Epithelial cell of proximal tubule (primary cell): Measurements from ENCODE around the gene VCAM1. TPM values are rescaled to one million over a fixed set of nuclear protein-coding genes. Genes with fewer than 3 reads are reported as not detected.
A peak's percentile ranks its signal among the peaks of the same experiment; 100 is the strongest.

ENCODE experiments used
- DNase-seq: peaks from one replicate; pipeline ENCODE4 v3.0.0-alpha.2; 2011; ENCODE audit warnings: low read depth
- H3K4me3 ChIP-seq: 2 replicates; pipeline ENCODE4 v1.5.1; 2011; ENCODE audit warnings: low read depth, mild to moderate bottlenecking, low read length
- CTCF ChIP-seq: conservative IDR thresholded peaks from 2 replicates; pipeline ENCODE4 v1.5.1; 2012; ENCODE audit warnings: low read depth, mild to moderate bottlenecking, low read length
- total RNA-seq: library from RNA; depleted of rRNA; stranded (reverse); fragments of >200 nt; gene quantifications from 2 replicates; pipeline ENCODE4 v1.2.3, GENCODE V29; 2015

Gene VCAM1
- total RNA-seq, 1 donor from 2014 or later: 49.2 TPM

GRCh38 chr1:100713626-100714025 lies 5.9 kb upstream of the VCAM1 start:
- H3K4me3 ChIP-seq: no peak overlapping the region
- no peak for DNase-seq
- TF ChIP-seq CTCF: no peak

- TF ChIP-seq CTCF: no peak
- no peak for DNase-seq
- H3K4me3 ChIP-seq: no peak overlapping the region
Measured at GRCh38 chr1:100714599-100714998, 4.9 kb upstream of the VCAM1 start.

GRCh38 chr1:100717218-100717617 lies 2.3 kb upstream of the VCAM1 start:
- H3K4me3 ChIP-seq: no peak overlapping the region
- DNase-seq: no peak
- TF ChIP-seq CTCF: no peak

GRCh38 chr1:100718581-100718980 lies 961 bp upstream of the VCAM1 start:
- no peak for TF ChIP-seq CTCF
- DNase-seq: no peak
- H3K4me3 ChIP-seq: no peak overlapping the region

- TF ChIP-seq CTCF: no peak
- DNase-seq: no peak
- H3K4me3 ChIP-seq: peak overlapping the region; percentile 74
Measured at GRCh38 chr1:100720101-100720500, 559 bp downstream of the VCAM1 start.

- no peak for TF ChIP-seq CTCF
- DNase-seq: no peak
- H3K4me3 ChIP-seq: peak overlapping the region; percentile 74
Measured at GRCh38 chr1:100720751-100721150, 1.2 kb downstream of the VCAM1 start.

GRCh38 chr1:100721526-100722207 lies 2.1 kb downstream of the VCAM1 start:
- peak overlapping the region; percentile 74 for H3K4me3 ChIP-seq
- no peak for TF ChIP-seq CTCF
- DNase-seq: no peak
